ENCODE results near the gene GAA.

GAA gene

DNA sequence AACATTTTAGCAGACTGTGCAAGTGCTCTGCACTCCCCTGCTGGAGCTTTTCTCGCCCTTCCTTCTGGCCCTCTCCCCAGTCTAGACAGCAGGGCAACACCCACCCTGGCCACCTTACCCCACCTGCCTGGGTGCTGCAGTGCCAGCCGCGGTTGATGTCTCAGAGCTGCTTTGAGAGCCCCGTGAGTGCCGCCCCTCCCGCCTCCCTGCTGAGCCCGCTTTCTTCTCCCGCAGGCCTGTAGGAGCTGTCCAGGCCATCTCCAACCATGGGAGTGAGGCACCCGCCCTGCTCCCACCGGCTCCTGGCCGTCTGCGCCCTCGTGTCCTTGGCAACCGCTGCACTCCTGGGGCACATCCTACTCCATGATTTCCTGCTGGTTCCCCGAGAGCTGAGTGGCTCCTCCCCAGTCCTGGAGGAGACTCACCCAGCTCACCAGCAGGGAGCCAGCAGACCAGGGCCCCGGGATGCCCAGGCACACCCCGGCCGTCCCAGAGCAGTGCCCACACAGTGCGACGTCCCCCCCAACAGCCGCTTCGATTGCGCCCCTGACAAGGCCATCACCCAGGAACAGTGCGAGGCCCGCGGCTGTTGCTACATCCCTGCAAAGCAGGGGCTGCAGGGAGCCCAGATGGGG lies 3.1 kb downstream of the GAA start:
- no peak for DNase-seq (ENCODE audit: low read depth)

DNA sequence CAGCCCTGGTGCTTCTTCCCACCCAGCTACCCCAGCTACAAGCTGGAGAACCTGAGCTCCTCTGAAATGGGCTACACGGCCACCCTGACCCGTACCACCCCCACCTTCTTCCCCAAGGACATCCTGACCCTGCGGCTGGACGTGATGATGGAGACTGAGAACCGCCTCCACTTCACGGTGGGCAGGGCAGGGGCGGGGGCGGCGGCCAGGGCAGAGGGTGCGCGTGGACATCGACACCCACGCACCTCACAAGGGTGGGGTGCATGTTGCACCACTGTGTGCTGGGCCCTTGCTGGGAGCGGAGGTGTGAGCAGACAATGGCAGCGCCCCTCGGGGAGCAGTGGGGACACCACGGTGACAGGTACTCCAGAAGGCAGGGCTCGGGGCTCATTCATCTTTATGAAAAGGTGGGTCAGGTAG lies 3.6 kb downstream of the GAA start:
- no peak for DNase-seq (ENCODE audit: low read depth)

DNA sequence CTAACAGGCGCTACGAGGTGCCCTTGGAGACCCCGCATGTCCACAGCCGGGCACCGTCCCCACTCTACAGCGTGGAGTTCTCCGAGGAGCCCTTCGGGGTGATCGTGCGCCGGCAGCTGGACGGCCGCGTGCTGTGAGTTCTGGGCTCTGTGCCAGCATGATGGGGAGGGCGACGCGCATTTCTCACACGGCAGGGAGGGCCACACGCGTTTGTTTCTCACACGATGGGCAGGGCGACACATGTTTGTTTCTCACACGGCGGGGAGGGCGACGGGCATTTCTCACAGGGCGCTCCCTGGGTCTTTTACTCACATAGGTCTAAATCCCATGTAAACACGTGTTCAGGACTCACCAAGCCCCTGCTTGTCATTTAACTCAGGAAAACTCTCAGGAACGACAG lies 4.4 kb downstream of the GAA start:
- no peak for DNase-seq (ENCODE audit: low read depth)

DNA sequence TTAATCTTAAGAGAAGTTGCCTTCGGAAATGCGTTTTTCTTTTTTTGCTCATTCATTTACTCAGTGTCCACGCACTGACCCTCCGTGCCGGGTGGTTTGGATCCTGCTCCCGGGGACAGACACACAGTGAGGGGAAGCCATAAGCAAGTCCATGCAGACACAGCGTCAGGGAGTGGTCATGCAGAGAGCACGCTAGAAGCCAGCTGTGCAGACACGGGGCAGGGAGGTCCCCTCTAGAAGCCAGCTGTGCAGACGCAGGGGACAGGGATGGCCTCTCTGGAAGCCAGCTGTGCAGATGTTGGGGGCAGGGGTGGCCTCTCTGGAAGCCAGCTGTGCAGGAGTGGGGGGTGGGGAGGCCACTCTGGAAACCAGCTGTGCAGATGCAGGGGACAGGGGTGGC lies 4.8 kb downstream of the GAA start:
- DNase-seq (ENCODE audit: low read depth), result no peak

DNA sequence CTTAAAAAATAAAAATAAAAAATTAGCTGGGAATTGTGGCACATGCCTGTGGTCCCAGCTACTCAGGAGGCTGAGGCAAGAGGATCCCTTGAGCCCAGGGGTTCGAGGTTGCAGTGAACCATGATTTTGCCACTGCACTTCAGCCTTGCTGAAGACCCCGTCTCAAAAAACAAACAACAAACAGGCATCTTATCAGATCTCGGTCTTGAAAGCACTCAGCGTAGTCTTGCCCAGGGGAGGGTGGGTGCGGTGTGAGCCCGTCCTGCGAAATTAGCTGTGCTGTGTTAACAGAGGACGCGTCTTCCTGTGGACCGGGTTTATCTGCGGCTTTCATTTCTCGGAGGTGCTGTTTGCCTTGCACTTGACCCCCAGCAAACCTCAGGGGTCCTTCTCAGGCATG lies 5.4 kb downstream of the GAA start:
- no peak for DNase-seq (ENCODE audit: low read depth)

DNA sequence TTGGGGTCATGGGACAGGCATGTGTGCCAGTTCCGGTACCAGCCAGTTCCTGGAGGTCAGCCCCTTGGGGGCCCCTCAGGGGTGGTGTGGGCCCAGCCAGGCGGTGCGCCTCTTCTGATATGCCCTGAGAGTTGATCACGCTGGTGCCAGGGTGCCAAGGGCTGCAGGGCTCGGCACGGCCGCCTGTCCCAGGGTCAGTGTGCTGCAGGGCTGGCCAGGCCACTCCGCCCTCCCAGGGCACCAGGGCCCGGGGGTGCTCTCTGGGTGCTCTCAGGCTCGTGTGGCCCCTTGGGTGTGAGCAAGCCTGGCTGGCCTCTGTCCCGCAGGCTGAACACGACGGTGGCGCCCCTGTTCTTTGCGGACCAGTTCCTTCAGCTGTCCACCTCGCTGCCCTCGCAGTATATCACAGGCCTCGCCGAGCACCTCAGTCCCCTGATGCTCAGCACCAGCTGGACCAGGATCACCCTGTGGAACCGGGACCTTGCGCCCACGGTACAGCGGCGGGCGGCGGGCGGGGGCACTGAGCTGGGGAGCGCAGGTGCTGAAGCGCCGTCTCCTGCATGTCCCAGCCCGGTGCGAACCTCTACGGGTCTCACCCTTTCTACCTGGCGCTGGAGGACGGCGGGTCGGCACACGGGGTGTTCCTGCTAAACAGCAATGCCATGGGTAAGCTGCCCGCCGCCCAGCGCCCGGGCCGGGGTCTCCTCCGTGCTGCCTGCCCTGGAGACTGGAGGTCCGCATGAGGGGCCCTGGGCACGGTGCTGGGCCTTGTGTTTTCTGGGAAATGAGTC lies 6.0 kb downstream of the GAA start:
- no peak for DNase-seq (ENCODE audit: low read depth)

DNA sequence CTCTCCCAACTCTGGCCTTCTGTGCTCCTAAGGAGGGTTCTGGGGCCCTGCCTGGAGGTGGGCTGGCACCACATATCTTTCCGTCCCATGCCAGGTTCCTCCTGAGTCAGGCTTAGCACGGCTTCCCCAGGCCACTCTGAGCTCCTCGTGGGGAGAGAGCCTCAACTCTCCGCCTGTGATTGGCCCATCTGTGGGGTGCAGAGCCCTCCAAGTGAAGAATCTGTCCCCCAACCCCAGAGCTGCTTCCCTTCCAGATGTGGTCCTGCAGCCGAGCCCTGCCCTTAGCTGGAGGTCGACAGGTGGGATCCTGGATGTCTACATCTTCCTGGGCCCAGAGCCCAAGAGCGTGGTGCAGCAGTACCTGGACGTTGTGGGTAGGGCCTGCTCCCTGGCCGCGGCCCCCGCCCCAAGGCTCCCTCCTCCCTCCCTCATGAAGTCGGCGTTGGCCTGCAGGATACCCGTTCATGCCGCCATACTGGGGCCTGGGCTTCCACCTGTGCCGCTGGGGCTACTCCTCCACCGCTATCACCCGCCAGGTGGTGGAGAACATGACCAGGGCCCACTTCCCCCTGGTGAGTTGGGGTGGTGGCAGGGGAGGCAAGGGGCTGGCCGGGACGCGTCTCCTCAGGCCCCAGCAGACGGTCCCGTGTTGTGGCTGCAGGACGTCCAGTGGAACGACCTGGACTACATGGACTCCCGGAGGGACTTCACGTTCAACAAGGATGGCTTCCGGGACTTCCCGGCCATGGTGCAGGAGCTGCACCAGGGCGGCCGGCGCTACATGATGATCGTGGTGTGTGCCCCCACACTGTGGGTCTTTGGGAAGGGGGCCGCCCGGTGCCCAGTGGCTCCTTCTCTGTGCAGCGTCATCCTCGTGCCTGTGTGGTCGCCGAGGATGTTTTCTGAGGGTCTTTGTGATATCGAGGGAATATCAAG lies 6.9 kb downstream of the GAA start:
- DNase-seq (ENCODE audit: low read depth), result no peak

DNA sequence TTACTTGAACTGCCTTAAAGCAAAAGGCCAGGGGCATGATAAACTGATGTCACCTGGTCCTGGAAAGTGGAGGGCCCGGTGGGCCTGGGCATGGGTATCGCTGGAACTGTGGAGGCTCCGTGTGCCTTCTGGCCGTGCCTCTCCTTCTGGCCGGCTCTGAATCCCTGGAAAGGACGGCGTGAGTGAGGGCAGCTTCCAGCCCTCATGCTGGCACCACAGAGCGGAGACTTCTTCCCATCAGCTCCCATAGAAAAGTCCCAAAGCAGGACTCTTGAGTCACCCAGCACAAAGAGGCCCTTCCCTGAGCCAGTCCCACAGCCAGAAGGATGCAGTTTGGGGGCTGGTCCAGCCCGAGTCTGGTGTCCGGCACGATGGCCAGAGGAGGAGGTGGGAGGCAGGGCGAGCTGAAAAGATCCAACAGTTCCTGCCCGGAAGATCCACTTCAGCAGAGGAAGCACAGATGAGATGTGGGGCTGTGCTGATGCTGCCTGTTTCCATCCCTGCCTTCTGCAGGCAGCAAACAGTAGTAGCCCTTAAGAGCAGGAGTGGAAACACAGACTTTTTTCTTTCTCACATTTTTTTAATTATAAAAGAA lies 7.8 kb downstream of the GAA start:
- DNase-seq (ENCODE audit: low read depth), result no peak

DNA sequence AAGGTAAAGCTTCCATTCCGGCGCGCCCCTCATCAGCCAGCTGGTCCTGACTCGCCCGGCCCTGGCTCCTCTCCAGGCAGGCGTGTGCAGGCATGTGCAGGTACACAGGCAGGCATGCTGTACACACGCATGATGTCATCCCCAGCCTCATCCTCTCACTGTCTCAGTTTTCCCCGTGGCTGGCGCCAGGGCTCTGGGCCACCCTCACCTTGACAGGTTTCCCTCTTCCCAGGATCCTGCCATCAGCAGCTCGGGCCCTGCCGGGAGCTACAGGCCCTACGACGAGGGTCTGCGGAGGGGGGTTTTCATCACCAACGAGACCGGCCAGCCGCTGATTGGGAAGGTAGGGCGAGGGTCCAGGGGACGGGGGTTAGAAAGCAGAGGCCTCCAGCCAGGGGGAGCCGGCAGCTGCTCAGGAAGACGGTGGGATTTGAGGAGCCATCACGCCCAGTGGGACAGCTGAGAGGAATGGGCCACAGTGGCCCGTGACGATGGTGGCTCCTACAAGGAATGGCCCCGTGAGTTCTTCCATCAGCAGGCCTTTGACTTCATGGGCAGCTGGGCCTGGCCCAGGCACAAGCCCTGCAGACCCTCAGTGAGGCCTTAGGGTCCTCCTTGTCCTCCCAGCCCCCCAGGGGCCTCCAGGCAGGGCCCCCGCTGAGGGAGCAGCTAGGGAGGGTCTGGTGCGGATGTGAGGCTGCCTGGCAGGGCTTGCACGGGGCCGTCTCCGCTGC lies 8.5 kb downstream of the GAA start:
- no peak for DNase-seq (ENCODE audit: low read depth)

DNA sequence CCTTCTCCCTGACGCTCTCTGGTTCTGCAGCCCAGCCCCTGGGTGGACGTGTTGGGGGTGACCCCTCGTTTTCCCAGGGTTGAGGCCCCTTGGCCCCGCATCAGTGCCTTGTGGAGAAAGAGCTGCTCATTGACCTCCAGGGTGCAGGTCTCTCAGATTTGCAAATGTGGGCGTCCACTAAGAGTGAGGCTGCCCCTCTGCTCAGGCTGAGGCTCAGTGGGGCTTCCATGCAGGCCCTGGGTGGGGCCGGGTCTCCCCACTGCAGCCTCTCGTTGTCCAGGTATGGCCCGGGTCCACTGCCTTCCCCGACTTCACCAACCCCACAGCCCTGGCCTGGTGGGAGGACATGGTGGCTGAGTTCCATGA lies 9.0 kb downstream of the GAA start:
- DNase-seq (ENCODE audit: low read depth), result no peak

DNA sequence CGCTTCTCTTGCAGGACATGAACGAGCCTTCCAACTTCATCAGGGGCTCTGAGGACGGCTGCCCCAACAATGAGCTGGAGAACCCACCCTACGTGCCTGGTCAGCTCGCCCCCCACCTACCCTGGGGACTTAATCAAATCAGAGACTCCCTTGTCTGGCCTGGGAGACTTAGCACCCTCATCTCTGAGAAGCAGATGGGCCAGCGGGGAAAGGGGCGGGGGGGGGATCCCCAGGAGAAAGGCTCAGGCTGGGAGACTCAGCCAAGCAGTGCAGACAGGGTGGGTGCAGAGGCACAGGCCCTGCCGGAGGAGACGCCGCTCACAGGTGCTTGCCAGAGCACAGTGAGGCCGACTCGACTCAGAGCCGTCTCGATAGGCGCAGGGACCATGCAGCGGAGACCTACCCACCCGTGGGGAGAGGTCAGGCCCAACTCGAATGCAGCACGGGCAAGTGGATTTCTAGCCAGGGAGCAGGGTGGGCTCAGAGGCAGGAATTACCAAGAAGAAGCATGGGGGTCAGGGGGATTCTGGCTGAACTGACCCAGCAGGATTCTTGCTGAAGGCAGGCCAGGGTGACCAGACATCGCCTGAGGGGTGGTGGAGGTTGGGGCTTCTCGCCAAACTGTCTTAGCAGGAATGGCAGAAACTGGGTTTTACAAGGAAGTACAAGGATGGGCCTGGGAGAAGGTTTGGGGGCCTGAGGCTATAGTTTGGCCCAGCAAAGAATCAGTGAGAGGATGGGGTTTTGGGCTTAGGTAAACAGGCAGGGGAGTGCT lies 9.7 kb downstream of the GAA start:
- no peak for DNase-seq (ENCODE audit: low read depth)

DNA sequence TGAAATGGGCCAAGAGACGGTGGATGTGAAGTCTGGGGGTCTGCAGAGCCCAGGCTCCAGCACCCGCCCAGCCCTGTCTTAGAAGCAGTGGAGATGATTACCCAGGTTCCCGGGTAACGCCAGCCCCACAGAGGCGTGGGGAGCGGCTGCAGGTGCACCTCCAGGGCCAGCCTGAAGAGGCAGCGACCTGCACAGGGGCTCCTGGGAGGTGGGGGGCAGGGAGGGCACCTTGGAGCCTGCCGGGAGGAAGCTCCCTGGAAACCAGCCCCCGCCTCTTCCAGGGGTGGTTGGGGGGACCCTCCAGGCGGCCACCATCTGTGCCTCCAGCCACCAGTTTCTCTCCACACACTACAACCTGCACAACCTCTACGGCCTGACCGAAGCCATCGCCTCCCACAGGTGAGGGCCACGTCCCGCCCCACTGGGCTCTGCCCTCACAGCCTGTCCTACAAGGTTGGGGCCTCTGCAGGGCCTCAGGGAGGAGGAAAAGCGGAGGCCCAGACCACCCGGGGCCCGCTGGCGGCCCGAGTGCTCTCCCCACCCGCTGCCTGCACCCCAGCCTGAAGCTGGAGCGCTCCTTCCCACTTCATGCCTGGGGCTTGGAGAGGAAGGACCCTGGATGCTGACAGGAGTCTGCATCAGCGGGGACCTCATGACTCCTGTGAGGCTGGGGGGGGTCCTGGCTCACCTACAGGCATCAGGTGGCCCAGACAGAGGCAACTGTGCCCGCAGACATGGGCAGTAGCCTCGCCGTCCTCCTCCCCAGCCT lies 10.5 kb downstream of the GAA start:
- DNase-seq (ENCODE audit: low read depth), result no peak

DNA sequence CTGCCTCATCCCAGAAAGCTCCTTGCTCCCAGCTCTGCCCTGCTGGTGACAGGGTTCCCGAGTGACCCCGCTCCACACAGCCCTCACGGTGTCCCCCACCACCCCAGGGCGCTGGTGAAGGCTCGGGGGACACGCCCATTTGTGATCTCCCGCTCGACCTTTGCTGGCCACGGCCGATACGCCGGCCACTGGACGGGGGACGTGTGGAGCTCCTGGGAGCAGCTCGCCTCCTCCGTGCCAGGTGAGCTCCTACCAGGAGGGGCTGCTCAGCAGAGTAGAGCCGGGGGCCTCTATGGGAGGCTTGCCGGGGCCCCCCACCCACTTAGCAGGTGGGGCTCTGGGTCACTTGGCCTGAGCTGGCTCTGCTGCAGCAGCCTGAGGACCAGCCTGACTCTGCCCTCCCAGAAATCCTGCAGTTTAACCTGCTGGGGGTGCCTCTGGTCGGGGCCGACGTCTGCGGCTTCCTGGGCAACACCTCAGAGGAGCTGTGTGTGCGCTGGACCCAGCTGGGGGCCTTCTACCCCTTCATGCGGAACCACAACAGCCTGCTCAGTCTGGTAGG lies 11.2 kb downstream of the GAA start:
- DNase-seq (ENCODE audit: low read depth), result no peak

DNA sequence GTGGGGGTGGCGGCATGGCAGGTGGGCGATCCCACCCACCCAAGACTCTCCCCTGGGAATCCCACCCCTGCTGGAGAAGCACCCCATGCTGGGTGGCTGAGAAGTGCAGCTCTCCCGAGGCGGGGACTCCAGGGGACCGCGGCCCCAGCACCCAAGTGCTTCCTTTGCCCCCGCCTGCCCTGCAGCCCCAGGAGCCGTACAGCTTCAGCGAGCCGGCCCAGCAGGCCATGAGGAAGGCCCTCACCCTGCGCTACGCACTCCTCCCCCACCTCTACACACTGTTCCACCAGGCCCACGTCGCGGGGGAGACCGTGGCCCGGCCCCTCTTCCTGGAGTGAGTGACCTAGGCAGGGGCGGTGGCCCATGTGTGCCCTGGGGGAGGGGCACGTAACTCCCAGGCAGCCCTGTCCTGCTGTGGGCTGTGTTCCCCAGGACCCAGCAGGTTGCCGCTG lies 11.7 kb downstream of the GAA start:
- DNase-seq (ENCODE audit: low read depth), result no peak

DNA sequence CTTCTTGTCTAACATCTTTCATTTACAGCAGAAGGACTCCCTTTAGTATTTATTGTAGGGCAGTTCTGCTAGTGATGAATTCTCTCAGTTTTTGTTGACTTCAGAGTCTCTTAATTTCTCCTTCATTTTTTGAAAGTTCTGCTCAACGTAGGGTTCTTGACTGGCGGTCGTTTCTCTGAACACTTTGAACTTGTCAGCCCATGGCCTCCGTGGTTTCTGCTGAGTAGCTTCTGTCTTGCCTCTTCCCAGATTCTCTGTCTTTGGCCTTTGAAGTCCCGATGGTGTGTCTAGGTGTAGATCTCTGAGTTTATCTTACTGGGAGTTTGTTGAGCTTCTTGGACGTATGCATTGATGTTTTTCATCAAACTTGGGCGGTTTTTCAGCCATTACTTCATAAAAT lies 13.4 kb downstream of the GAA start:
- DNase-seq (ENCODE audit: low read depth), result no peak

DNA sequence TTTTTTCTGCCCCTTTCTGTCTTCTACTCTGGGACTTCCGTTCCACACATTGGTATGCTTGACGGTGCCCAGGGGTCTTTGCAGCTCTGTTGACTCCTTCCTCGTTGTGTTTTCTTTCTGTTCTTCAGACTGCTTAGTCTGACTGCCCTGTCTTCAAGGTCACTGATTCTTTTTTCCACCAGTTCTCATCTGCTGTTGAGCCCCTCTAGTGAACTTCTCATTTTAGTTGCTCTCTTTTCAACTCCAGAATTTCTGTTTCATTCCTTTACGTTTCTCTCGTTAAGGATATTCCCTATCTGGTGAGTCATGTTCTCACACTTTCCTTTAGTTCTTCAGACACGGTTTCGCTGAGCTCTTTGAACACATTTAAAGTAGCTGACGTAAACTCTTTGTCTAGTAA lies 13.8 kb downstream of the GAA start:
- DNase-seq (ENCODE audit: low read depth), result no peak

DNA sequence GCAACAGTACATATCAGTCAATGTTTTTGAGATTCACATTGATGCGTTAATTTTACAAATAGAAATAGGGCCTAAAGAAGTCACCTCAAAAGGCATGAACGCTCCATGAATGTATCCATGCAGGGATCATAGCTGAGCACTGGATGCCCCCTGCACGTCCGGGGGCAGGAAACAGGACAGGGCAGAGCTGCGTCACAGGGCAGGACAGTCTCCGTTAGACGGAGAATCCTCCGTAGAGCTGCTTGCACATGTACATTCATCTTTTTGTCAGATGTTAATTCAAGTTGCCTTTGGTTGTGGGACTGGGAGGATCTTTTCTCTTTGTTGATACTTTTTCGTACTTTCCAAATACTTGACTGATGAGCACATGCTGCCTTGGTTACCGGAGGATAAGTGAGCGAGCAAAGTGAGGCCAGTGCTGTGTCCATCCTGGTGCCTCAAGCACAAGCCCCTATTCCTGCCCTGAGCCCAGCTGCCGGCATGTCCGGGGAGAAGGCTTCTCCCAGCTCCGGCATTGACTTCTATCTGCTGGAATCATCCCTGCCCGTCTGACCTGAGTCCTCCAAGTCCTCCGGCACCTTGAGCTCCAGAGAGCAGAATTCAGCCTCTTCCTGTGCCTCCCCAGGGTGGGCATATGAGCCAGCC lies 15.0 kb downstream of the GAA start:
- DNase-seq (ENCODE audit: low read depth), result no peak

DNA sequence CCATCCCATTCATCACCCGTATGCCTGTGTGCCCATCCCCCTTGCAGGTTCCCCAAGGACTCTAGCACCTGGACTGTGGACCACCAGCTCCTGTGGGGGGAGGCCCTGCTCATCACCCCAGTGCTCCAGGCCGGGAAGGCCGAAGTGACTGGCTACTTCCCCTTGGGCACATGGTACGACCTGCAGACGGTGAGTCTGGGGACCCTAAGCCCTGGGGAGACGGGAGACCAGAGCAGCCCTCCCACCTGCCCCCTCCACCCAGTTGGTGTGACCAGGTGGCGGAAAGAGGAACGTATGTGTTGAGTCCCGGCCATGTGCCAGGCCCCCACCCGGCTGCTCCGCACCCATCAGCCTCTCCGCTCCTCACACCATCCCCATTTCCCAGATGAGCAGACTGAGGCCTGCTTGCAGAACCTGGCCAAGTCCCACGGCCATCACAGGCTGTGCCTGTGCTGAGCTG lies 15.6 kb downstream of the GAA start:
- no peak for DNase-seq (ENCODE audit: low read depth)

Data from HS-5 (cell line).